ENCODE measurements around the gene BMF. TPM values are rescaled to one million over a fixed set of nuclear protein-coding genes. Genes with fewer than 3 reads are reported as not detected.
A peak's percentile ranks its signal among the peaks of the same experiment; 100 is the strongest.
"Not testable (repeated sequence)": the region's sequence is repeated elsewhere in the genome, so short reads cannot be mapped to it uniquely, and the experiment has no call there.

BMF gene, protein sequence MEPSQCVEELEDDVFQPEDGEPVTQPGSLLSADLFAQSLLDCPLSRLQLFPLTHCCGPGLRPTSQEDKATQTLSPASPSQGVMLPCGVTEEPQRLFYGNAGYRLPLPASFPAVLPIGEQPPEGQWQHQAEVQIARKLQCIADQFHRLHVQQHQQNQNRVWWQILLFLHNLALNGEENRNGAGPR
- 10.8 and 27.2 TPM in 2 replicates for total RNA-seq

DNA sequence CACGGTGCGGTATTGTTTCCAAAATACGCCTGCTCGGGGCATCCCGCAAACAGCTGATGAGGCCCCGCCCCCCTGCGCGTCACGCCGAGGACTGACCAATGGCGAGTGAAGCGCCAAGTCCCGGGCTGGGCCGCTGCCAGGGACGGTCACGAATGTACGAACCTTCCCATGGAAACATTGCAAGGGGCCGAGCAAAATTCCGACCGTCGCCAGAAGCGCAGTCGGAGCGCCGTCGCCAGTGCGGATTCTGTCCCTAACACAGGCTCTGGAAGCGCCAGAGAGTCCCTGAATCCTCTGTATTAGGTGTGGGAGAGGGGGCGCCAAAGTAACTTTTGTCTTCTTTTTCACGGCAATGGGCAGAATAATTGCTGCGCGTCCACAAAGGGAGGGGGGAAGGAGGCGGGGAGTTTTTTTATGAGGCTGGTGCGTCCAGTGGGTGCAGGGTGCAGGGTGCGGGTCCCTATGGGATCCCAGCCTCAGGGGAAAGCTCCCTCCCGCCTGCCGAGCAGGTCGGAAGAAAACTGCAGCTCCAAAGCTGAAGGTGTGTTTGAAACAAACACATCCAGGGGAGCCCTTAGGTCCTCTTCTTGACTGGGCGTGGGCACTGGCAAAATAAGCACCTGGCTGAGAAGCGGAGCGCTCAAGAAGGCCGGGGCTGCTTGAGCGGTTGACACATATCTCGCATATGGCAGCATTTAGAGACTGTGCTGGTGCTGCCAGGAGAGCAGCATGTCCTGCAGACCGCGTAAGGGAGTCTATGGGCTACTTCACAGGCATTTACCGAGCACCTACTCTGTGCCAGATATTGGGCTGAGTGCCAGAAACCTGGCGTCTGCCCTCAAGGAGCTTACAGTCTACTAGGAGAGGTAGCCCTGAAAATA is at the start of gene BMF:
BMF (minus strand) TSS at position 25 of the 881 bp plus-strand sequence. CDS start 2,793 bp downstream, outside the sequence.
- DNase-seq (ENCODE audit: low read depth) = peak; percentile 94

DNA sequence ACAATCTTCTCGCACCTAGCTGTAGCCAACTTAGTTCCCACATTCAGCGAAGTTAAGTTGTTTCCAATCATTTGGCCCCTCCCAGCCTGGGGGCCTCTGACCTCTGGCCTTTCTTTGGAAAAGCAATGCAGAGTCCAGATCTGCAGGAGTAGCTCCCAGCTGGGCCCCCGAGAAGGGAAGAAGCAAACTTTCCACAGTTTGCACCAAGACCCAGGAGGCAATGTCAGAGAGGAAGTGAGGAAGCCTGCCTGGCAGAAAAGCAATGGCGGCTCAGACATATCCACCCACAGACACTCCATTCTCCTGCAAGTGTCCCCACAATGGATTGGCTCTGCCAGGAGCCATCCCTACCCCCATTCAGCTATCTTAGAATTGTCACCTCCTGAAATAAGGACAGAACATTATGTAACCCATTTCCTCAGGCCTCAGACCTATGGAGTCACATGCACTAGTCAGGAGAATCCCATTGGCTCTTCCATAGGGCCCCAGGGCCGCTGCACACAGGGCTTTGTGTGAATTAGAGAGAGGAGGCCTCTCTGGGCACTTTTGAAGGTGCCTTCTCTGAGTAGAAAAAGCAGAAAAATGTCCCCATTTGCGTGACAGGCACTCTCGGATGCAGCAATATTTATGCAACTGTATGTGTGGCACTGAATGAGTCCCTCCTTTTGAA is 49.2 kb upstream of the BMF start:
- no peak for DNase-seq (ENCODE audit: low read depth)

GRCh38 chr15:40155270-40155910 is 46.7 kb upstream of the BMF start:
- DNase-seq (ENCODE audit: low read depth) = peak; percentile 13

DNA sequence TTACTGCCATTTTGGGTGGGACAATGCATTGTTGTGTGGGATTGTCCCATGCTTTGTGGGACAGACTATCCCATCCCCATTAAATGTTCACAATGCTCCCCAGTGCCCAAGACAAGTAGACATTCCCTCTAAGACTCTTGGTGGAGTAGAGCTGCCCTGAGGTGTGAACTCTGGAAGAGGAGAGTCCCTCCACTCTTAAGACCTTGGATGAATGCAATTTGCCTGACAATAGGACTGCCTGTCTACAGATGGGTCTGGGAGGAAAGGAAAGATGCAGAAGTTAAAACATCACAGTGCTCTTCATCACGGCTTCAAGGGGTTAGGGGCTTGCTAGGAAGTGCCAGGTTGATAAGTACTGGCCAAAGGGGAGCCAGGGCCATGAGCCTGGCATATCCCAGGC is 46.1 kb upstream of the BMF start:
- not testable (repeated sequence) for DNase-seq (ENCODE audit: low read depth)

DNA sequence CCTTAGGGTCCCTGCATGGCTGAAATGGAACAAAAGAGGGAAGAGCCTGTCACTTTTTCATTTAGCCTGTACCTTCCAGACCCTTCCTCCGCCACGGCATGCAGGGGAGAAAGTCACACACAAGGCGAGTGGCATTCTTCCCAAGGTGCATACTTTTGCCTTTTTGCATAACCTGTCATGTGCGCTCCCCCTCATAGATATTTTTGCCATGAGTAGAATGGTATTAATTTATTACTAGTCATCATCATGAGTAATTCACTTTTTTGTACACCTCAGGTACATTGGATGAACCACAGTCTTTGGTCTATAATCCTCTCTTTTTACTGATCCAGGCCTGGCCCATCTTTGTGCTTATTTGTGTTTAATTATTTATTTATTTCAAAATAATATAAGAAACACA is 43.3 kb upstream of the BMF start:
- DNase-seq (ENCODE audit: low read depth) = no peak

DNA sequence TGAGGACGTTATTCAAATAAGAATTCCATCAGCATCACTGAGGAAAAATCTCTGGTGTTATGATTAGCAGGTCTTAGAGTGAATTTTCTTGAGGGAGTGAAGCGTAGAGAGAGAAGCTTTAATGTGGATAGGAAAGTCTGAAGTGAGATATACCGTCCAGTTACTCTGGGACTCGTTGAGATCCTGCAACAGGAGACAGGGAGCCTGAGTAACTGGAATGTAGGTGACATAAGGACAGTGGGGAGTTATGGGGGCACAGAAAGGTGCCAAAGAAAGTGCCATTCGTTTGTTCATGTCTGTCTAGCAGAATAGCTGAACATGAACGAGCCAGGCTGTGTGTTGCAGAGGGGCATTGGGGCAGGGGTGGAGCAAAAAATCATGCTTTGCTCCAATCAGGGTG is 42.8 kb upstream of the BMF start:
- no peak for DNase-seq (ENCODE audit: low read depth)

DNA sequence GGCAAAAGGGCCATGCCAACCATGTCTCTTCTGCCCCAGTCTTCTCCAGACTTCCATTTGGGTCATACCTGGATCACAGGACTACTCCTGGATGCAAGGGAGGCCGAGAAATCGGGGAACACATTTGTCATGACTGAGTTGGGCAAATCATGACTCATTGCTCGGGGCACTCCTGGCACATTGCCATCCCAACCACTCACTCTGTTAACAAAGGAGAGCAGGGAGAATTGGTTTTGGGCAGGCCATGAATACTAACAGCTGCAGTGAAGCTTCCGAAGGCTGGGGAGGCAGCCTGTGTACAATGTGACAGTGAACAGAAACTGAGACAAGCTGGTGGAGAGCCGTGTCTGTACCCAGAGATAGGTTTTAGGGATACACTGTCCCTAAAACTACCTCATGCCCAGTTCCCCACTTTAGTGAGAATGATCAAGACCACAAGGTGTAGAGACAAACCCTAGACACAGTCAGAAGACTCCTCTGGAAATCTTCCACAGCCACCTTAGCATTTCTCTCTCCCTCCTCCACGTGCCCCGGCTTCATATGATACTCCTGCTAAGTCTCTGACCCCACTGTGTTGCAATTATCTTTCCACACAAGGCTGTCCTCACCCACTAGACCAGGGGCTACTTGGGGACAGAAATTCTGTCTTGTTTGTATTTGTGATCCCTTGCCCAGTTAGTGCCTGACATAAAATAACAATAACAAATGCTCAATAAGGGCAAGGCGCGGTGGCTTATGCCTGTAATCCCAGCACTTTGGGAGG is 41.7 kb upstream of the BMF start:
- peak; percentile 91 for DNase-seq (ENCODE audit: low read depth)

DNA sequence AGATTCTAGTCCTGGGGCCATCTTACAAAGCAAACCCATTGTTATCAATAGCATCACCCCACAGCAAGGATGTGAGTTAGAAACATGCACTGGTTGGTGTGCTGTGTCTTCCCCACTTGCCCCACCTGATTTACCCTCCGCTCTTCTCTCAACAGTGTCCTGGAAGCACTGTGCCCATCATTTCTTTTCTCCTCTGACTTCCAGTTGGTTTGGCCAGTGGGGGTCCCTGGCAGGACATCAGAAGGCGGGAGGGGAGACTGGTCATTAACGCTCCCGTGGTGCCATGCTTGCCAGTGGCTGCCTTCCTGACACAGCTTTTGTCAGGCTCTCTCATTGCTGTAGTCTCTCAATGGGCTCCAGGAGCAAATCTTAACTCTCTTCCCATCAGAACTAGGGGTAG is 40.7 kb upstream of the BMF start:
- DNase-seq (ENCODE audit: low read depth) = no peak

DNA sequence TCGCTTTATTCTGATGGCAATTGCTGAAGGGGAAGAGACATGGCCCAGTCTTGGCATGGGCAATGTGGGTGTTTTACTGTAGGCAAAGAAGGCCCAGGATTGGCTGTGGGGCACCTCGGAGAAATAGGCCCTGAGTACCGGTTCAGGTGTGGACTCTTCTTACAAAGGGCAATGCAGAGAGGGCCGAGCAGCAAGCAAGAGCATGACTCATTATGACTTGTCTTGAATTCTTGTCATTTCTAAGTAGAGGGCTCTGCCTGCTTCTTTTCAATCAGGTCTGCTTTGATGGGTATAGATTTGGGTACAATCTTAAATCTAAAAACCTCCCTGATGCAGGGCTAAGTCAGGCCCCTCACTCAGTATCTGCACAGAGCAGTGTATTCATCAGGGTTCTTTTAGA is 37.4 kb upstream of the BMF start:
- peak; percentile 73 for DNase-seq (ENCODE audit: low read depth)

DNA sequence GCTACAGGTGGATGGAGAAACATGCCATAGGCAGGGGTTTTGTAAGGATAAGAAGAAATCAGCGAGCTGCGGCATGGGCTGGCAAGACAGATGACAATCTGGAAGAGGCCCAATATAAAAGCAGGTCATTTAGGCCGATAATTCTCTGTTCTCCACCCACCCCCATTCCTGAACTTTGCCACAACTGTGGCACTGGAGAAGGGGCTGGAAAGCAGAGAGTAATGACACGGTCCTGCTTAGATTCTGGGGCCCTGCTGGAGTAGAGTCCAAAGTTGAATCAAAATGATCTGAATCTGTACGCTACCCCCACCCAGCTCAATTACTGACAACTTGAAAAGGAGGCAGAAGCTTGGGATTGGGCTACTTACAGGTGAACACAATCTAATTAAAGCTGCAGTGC is 33.7 kb upstream of the BMF start:
- no peak for DNase-seq (ENCODE audit: low read depth)

DNA sequence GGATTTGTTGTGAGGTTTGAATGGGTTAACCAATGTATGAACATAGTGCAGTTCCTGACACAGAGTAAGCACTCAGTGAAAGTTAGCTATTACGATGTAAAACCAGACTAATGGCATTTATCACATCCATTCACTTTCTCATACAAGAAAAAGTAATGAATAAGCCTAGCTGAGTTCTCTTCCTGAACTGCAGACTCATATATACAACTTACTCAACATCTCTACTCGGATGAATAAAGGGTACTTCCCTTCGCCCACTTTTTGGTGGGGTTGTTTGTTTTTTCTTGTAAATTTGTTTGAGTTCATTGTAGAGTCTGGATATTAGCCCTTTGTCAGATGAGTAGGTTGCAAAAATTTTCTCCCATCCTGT is 29.5 kb upstream of the BMF start:
- DNase-seq (ENCODE audit: low read depth) = not testable (repeated sequence)

DNA sequence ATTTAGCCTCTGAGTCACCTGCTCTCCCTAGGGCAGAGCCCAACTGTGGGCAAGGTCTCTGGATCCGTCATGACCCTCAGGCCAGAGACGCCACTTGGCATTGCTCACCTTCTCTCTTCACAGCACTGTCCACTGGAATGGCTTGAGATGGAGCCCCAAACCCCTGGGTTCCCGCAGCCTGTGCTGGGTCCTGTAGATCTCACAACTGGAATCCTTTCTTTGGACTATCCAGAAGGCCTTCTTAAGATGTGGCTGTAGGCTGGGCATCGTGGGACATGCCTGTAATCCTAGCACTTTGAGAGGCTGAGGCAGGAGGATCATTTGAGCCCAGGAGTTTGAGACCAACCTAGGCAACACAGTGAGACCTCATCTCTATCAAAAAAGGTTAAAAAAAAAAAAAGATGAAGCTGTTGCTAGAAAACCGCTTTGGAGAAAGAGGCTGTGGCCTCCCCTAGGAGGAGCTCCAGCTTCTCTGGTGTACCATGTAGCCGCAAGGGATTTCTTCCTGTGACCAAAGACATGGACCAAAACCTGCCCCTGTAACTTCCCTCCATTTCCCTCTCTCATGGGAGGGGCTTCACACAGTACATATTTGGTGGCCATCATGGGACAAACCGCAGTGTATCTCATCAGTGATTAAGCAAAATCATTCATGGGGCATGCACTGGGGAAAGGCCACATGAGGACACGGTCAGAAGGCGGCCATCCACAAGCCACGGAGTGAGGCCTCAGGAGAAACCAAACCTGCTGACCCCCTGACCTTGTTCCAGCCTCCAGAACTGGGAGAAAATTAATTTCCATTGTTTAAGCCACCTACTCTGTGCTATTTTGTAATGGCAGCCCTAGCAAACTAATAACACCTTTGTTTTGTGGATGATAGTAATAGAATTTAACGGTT is 28.9 kb upstream of the BMF start:
- DNase-seq (ENCODE audit: low read depth) = no peak

DNA sequence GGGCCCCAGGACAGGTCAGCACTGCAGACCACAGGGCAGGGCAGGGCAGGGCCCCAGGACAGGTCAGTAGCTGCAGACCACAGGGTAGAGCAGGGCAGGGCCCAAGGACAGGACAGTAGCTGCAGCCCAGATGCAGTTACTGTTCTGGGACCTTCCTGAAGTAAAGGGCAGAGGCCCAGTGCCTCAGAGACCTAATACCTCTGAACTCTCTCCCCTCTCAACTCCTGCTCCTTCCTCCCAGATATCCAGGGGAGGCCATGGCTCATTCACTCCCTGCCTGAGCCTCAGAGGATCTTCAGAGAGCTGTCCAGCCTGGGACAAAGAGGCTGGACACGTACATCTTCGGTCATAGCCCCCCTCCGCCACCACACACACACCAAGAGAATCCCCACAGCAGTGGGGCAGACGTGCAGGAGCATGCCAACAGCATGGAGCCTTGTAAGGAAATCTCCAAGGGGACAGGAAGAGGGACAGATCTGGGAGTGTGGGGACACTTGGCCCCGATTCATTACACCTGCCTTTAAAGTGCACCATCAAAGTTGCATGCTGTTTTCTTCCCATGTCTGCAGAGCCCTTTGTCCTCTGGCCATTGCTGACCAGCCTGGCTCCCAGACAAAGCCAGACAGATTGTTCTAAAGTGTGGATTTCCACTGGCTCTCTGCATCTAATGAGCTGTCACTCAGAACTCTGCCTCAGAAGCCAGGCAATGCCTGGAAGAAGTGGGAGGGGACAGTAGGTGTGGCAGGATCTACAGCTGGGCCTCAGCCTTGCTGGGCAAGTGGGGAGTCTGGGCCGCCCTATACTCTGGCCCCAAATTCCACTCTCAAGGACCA is 28.0 kb upstream of the BMF start:
- no peak for DNase-seq (ENCODE audit: low read depth)

- DNase-seq (ENCODE audit: low read depth) = not testable (repeated sequence)
Measured at GRCh38 chr15:40135846-40136450, 27.3 kb upstream of the BMF start.

DNA sequence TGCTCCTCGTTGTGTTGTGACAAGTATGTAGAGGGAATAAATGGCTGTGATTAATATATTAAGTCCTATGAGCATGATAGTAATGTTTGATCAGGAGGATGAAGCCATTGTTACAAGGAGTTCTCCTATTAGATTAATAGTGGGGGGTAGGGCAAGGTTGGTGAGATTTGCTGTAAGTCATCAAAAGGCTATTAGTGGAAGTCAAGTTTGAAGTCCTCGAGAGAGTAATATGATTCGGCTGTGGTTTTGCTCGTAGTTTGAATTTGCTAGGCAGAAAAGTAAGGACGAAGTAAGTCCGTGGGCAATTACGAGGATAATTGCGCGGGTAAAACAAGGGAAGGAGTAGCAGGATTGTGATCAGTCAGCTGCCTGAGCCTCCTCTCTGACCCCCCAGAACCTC is 26.2 kb upstream of the BMF start:
- no peak for DNase-seq (ENCODE audit: low read depth)

DNA sequence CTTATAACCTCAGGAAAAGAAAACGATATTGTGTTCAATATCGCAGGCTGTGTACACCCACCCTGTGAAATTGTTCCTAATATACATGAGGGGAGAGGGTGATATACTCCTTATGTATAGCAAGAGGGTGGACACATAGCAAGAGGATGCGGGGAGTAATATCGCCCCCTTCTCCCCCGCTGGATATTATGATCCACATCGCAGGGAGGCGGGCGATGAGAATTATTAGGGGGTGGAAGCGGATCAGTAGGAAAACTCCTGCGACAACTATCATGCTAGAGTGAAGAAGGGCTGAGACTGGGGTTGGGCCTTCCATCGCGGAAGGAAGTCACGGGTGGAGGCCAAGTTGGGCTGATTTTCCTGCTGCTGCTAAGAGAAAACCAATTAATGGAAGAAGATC is 24.9 kb upstream of the BMF start:
- no peak for DNase-seq (ENCODE audit: low read depth)

DNA sequence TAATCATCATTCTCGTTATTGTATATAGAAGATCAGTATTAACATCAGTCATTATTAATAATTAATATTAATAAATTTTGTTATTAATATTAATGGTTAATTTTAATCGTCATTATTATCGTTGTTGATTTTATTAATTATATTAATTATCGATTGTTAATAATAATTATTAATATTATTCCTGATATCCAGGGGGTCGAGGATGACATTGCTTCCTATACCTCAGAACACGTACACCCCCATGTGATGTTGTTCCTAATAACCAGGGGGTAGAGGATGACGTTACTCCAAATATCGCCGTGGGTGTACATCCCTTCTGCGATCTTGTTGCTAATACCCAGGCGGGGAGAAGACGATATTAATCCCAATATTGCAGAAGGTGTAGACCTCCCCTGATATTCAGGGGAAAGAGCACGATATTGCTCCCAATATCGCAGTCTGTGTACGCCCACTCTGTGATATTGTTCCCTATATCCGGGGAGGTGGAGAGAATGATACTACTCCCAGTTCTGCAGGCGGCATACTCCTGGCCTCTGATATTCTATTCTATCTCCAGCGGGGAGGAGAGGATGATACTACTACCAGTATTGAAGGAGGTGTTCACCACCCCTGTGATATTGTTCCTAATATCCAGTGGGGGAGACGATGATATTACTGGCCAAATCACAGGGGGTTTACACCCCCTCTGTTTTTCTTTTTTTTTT is 22.3 kb upstream of the BMF start:
- no peak for DNase-seq (ENCODE audit: low read depth)

DNA sequence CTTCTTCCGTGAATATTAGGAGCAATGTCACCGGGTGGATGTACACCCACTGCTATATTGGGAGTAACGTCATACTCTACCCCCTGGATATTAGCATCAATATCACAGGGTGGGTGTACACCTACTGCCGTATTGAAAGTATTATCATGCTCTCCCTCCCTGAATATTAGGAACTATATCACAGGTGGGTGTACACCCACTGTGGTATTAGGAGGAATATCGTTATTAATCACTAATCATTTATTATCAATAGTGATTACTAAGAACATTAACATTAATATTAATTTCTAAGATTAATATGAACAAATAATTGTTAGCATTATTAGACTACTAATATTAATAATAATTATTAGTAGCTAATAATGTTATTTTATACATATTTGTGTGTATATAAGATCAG is 21.4 kb upstream of the BMF start:
- no peak for DNase-seq (ENCODE audit: low read depth)
